Right lobe of liver (tissue), 6 donors: ENCODE data around the gene B4GALT3. TPM values are rescaled to one million over a fixed set of nuclear protein-coding genes. Genes with fewer than 3 reads are reported as not detected.
"Not testable (repeated sequence)": the region's sequence is repeated elsewhere in the genome, so short reads cannot be mapped to it uniquely, and the experiment has no call there.

Source experiments
- ATAC-seq, 4 donors: fragments of 200-7000 bp; cut with Tn5 transposase; one replicate each; pipeline ENCODE4 v1.9.1; 2020; ENCODE audit warnings: mild to moderate bottlenecking in 4 of 4, moderate library complexity in 4 of 4
- DNase-seq, 3 donors: peaks; one replicate each; pipeline ENCODE4 v3.0.0-alpha.2; 2020
- H3K27ac ChIP-seq, 3 donors: fragments of 200-600 bp; one replicate each; pipeline ENCODE4 v1.8.0; 2022
- H3K27me3 ChIP-seq, 2 donors: fragments of 200-600 bp; one replicate each; pipeline ENCODE4 v1.8.0; 2022
- H3K36me3 ChIP-seq, 4 donors: fragments of 200-600 bp; sonication (generic) in 1 of 4; one replicate each; pipeline versions ENCODE4 v1.5.1 to v1.8.0; 2017 to 2022; ENCODE audit warnings: control low read depth in 1 of 4
- H3K4me1 ChIP-seq, 4 donors: fragments of 200-600 bp; sonication (generic) in 1 of 4; one replicate each; pipeline versions ENCODE4 v1.5.1 to v1.8.0; 2017 to 2022; ENCODE audit warnings: control low read depth in 1 of 4
- H3K4me3 ChIP-seq, 3 donors: fragments of 200-600 bp; one replicate each; pipeline ENCODE4 v1.8.0; 2022
- H3K9me3 ChIP-seq, 4 donors: fragments of 200-600 bp; sonication (generic) in 1 of 4; one replicate each; pipeline versions ENCODE4 v1.5.1 to v1.8.0; 2017 to 2022; ENCODE audit warnings: control low read depth in 1 of 4
- CTCF ChIP-seq, 4 donors: fragments of 200-600 bp in 3 of 4; fragments of 450-650 bp in 1 of 4; IDR thresholded peaks; one replicate each; pipeline versions ENCODE4 v1.5.1 to v1.8.0; 2016 to 2022; ENCODE audit warnings: antibody characterized with exemption in 4 of 4, mild to moderate bottlenecking in 2 of 4
- POLR2A ChIP-seq: fragments of 450-650 bp; IDR thresholded peaks from one replicate; pipeline ENCODE4 v1.6.1; 2017; ENCODE audit warnings: antibody characterized with exemption, mild to moderate bottlenecking
- whole genome bisulfite sequencing: methylation state at CpG from one replicate; pipeline ENCODE4 v1.1.6; 2018; ENCODE audit warnings: low coverage, low lambda C conversion rate; ENCODE audit not compliant: insufficient coverage; ENCODE audit errors: missing lambda C conversion rate; 5-methylcytosine and 5-hydroxymethylcytosine counted together
- intact Hi-C, 2 donors: fragments of 100-400 bp; cut with DNase I; formaldehyde crosslinking; loops; one replicate each; pipeline versions ENCODE4 v1.11.2 to v1.14.1; 2022
- total RNA-seq, 6 experiments: library from RNA; depleted of rRNA in 2 of 6; stranded (reverse); fragments of >200 nt in 2 of 6; fragmentation: NEBNext Ultra II Directional in 3 of 6; extraction: Animal tissue kit (Norgen Biotek cat#: 25700) in 3 of 6; gene quantifications; one replicate each; pipeline versions ENCODE4 v1.1.0 to v1.2.4, GENCODE V29; 2016 to 2023
- donor health status: DM: no; HTN: yes; CAD: no.
- donor health status: DM: no; HTN: no; CAD: no.
- donor health status: DM: no; HTN: no; CAD: no.
- donor health status: DM: no; HTN: yes; CAD: no.
- donor health status: DM: no; HTN: yes; CAD: no.

Gene B4GALT3
- total RNA-seq, 6 experiments from 2014 or later: 10.9 to 21.1 (median 13.1) TPM

GRCh38 chr1:161225178-161225533, 47.8 kb upstream of the B4GALT3 start:
- peaks cover 0 to 49% (median 8%) of the 10 kb centered on the region in 4 donors for H3K4me1 ChIP-seq
- no peaks in the 10 kb centered on the region for H3K9me3 ChIP-seq
- H3K4me3 ChIP-seq: peak overlapping the region in 2 of 3 donors; percentile 39 to 41
- DNase-seq (no peak), ATAC-seq (no peak)
- 20% methylated on average over 6 of the region's 7 CpGs for WGBS
- H3K27ac ChIP-seq: peak overlapping the region; percentile 69 to 84 (median 79)
- H3K27me3 ChIP-seq: no peaks in the 10 kb centered on the region
- intact Hi-C loops: no loop called here
- H3K36me3 ChIP-seq: peaks cover 0 to 21% (median 9%) of the 10 kb centered on the region in 4 donors
- TF ChIP-seq CTCF (IDR thresholded peaks at IDR 0.05) (no peak), POLR2A (no peak)

GRCh38 chr1:161224695-161225087, 47.4 kb upstream of the B4GALT3 start:
- intact Hi-C loops, H3K27me3 ChIP-seq, H3K9me3 ChIP-seq, DNase-seq: not testable (repeated sequence)
- peaks cover 0 to 16% (median 5%) of the 10 kb centered on the region in 4 donors for H3K36me3 ChIP-seq
- peak in 1 of 4 donors; percentile 0 for ATAC-seq
- peaks cover 0 to 49% (median 8%) of the 10 kb centered on the region in 4 donors for H3K4me1 ChIP-seq
- WGBS: 14% methylated on average over 10 of the region's 13 CpGs
- peak overlapping the region in 2 of 3 donors; percentile 39 to 41 for H3K4me3 ChIP-seq
- H3K27ac ChIP-seq: peak overlapping the region; percentile 69 to 84 (median 79)

DNA sequence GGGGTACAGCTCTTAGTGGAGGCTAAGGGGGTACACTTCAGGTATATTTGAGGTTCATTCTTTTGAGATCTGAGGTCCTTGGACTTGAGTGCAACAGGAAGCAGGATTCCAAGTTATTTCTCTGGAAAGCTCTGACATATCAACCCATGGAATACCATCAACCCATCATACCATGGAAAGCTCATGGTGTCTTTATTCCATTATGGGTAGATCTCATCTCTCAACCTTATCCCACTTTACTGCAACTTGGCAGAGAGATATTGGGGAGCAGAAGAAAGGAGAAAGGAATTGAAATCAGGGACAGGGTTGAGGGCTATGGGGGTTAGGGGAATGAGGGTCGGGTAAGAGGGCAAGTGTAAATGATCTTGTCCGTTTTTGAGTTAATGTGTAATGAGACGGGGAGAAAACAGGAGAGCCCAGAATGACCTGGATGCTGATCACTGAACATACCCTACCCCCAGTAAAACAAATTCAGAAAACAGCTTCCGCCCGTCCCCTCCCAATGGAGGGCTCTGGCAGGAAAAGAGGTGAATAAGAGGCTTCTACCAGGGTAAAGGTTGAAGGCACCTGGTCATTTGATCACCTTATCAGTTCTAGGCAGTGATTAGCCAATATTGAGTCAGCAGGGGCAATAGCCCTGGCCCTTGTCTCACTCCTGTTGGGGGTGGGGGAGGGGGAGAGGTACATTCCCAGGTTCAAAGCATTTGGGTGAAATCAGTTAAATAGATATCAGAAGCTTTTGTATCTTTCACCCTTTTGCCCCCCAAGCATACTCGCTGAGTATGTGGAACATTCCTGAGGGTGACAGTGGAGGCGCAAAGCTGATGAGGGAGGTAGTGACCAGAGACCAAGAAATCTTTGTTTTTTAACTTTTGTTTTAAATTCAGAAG, 46.7 kb upstream of the B4GALT3 start:
- H3K36me3 ChIP-seq: peaks cover 0 to 10% (median 3%) of the 10 kb centered on the region in 4 donors
- H3K27ac ChIP-seq: peak overlapping the region; percentile 69 to 90 (median 84)
- intact Hi-C loops: no loop called here
- DNase-seq: peak; percentile 76 to 92 (median 82)
- no peaks in the 10 kb centered on the region for H3K27me3 ChIP-seq
- H3K4me3 ChIP-seq: peak overlapping the region in 2 of 3 donors; percentile 69 to 75
- 31% methylated on average over 7 of the region's 7 CpGs for WGBS
- no peak for TF ChIP-seq CTCF (IDR thresholded peaks at IDR 0.05)
- peak; percentile 29 for TF ChIP-seq POLR2A
- H3K9me3 ChIP-seq: no peaks in the 10 kb centered on the region
- H3K4me1 ChIP-seq: peaks cover 0 to 55% (median 12%) of the 10 kb centered on the region in 4 donors
- ATAC-seq: peak; percentile 48 to 70 (median 58)

- 13% methylated on average over 5 of the region's 6 CpGs for WGBS
- peaks cover 0 to 61% (median 13%) of the 10 kb centered on the region in 4 donors for H3K4me1 ChIP-seq
- H3K4me3 ChIP-seq: peak overlapping the region; percentile 38 to 75 (median 69)
- H3K9me3 ChIP-seq: no peaks in the 10 kb centered on the region
- H3K27ac ChIP-seq: peak overlapping the region; percentile 69 to 90 (median 82)
- peaks cover 0 to 2% (median 0%) of the 10 kb centered on the region in 4 donors for H3K36me3 ChIP-seq
- TF ChIP-seq POLR2A (no peak), CTCF (IDR thresholded peaks at IDR 0.05) (no peak)
- no peaks in the 10 kb centered on the region for H3K27me3 ChIP-seq
- intact Hi-C loops: no loop called here
- DNase-seq (no peak), ATAC-seq (no peak)
Measured at GRCh38 chr1:161222175-161223019, 45.1 kb upstream of the B4GALT3 start.
